ENCODE measurements around the gene USP47. TPM values are rescaled to one million over a fixed set of nuclear protein-coding genes. Genes with fewer than 3 reads are reported as not detected.

The USP47 gene
- total RNA-seq, 4 donors from 2014 or later = 72.7 to 125 (median 86.6) TPM

DNA sequence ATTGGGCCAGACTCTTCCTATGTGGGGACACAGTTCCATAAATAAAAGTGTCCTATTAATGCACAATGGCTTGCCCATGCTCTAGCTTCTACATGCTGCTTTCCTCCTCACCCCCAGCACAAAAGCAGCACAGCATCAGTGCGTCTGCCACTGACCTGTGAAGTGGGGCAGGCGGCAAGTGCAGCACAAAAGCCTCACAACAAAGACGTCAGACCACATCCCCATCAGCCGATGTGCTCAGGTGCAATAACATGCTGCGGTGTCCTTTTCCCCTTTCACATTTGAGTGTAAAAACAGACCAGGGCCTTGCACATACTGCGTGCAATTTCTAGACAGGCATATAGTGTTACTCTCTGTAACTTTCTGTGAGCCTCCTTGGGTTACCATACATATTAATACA lies 153.8 kb downstream of the USP47 start:
- no peak for TF ChIP-seq CTCF (IDR thresholded peaks at IDR 0.05; ENCODE audit: low read depth)

GRCh38 chr11:11996321-11997048 lies 154.7 kb downstream of the USP47 start:
- TF ChIP-seq CTCF (IDR thresholded peaks at IDR 0.05; ENCODE audit: low read depth) = no peak

- no peak for TF ChIP-seq CTCF (IDR thresholded peaks at IDR 0.05; ENCODE audit: low read depth)
These were observed 155.2 kb downstream of the USP47 start for GRCh38 chr11:11997049-11997322.

GRCh38 chr11:11998091-11998781 lies 156.5 kb downstream of the USP47 start:
- TF ChIP-seq CTCF (IDR thresholded peaks at IDR 0.05; ENCODE audit: low read depth) = no peak

- no peak for TF ChIP-seq CTCF (IDR thresholded peaks at IDR 0.05; ENCODE audit: low read depth)
These were observed 159.4 kb downstream of the USP47 start for GRCh38 chr11:12001186-12001585.

GRCh38 chr11:12003336-12003735 lies 161.6 kb downstream of the USP47 start:
- TF ChIP-seq CTCF (IDR thresholded peaks at IDR 0.05; ENCODE audit: low read depth) = no peak

- no peak for TF ChIP-seq CTCF (IDR thresholded peaks at IDR 0.05; ENCODE audit: low read depth)
These were observed 162.0 kb downstream of the USP47 start for GRCh38 chr11:12003815-12004214.

Measured in subcutaneous adipose tissue (tissue), 4 donors.